Tibial artery (tissue), 4 donors: ENCODE measurements around the gene NGFR.

ENCODE experiments used
- DNase-seq, 2 donors: peaks; one replicate each; pipeline ENCODE4 v3.0.0-alpha.2; 2019
- H3K27ac ChIP-seq, 2 donors: fragments of 200-600 bp; sonication (generic) in 1 of 2; 1 replicate in 1 of 2; 2 replicates in 1 of 2; pipeline ENCODE4 v1.5.1; 2018 to 2019; ENCODE audit warnings: mild to moderate bottlenecking in 1 of 2
- H3K27me3 ChIP-seq, 2 donors: fragments of 200-600 bp; sonication (generic) in 1 of 2; one replicate each; pipeline versions ENCODE4 v1.5.1 to v1.6.0; 2016 to 2019
- H3K36me3 ChIP-seq, 3 donors: fragments of 200-600 bp; sonication (generic) in 2 of 3; one replicate each; pipeline ENCODE4 v1.5.1; 2016 to 2019; ENCODE audit warnings: mild to moderate bottlenecking in 2 of 3
- H3K4me1 ChIP-seq, 4 donors: fragments of 200-600 bp; sonication (generic) in 2 of 4; 1 replicate in 3 of 4; 2 replicates in 1 of 4; pipeline ENCODE4 v1.5.1; 2016 to 2019
- H3K4me3 ChIP-seq, 2 donors: fragments of 200-600 bp; sonication (generic) in 1 of 2; 1 replicate in 1 of 2; 2 replicates in 1 of 2; pipeline ENCODE4 v1.5.1; 2018 to 2019; ENCODE audit warnings: mild to moderate bottlenecking in 2 of 2
- H3K9me3 ChIP-seq, 3 donors: fragments of 200-600 bp; sonication (generic) in 1 of 3; one replicate each; pipeline ENCODE4 v1.5.1; 2016 to 2019
- CTCF ChIP-seq, 2 experiments: fragments of 200-600 bp in 1 of 2; fragments of 450-650 bp in 1 of 2; IDR thresholded peaks; one replicate each; pipeline ENCODE4 v1.5.1; 2017 to 2019; ENCODE audit warnings: antibody characterized with exemption in 2 of 2, mild to moderate bottlenecking in 1 of 2, moderate library complexity in 1 of 2
- intact Hi-C: fragments of 100-400 bp; cut with DNase I; formaldehyde crosslinking; loops from one replicate; pipeline ENCODE4 v1.15.0; 2023; ENCODE audit warnings: low total_unique reads

The NGFR gene

GRCh38 chr17:49452201-49452600, 42.9 kb upstream of the NGFR start:
- Histone ChIP-seq H3K27me3 (peaks cover 0 to 25% of the 10 kb centered on the region in 2 donors), H3K27ac (no peak overlapping the region), H3K4me3 (no peak overlapping the region), H3K4me1 (no peaks in the 10 kb centered on the region), H3K36me3 (no peaks in the 10 kb centered on the region), H3K9me3 (no peaks in the 10 kb centered on the region)
- no peak for TF ChIP-seq CTCF (IDR thresholded peaks at IDR 0.05)
- DNase-seq = no peak
- intact Hi-C loops = no loop called here

GRCh38 chr17:49452661-49453060, 42.4 kb upstream of the NGFR start:
- no peak for DNase-seq
- Histone ChIP-seq H3K27me3 (peaks cover 0 to 30% of the 10 kb centered on the region in 2 donors), H3K4me3 (no peak overlapping the region), H3K9me3 (no peaks in the 10 kb centered on the region), H3K36me3 (no peaks in the 10 kb centered on the region), H3K4me1 (no peaks in the 10 kb centered on the region), H3K27ac (no peak overlapping the region)
- TF ChIP-seq CTCF (IDR thresholded peaks at IDR 0.05) = no peak
- intact Hi-C loops = no loop called here

GRCh38 chr17:49454050-49454449, 41.0 kb upstream of the NGFR start:
- Histone ChIP-seq H3K27me3 (peaks cover 0 to 37% of the 10 kb centered on the region in 2 donors), H3K4me3 (no peak overlapping the region), H3K9me3 (no peaks in the 10 kb centered on the region), H3K27ac (no peak overlapping the region), H3K4me1 (no peaks in the 10 kb centered on the region), H3K36me3 (no peaks in the 10 kb centered on the region)
- TF ChIP-seq CTCF (IDR thresholded peaks at IDR 0.05) = no peak
- DNase-seq = no peak
- intact Hi-C loops = no loop called here

- no peak for TF ChIP-seq CTCF (IDR thresholded peaks at IDR 0.05)
- H3K27me3 ChIP-seq = peaks cover 0 to 48% of the 10 kb centered on the region in 2 donors
- no peak overlapping the region for H3K4me3 ChIP-seq
- no peak overlapping the region for H3K27ac ChIP-seq
- H3K36me3 ChIP-seq = no peaks in the 10 kb centered on the region
- DNase-seq = no peak
- no peaks in the 10 kb centered on the region for H3K4me1 ChIP-seq
- no peaks in the 10 kb centered on the region for H3K9me3 ChIP-seq
- intact Hi-C loops = no loop called here
Observed at GRCh38 chr17:49455272-49455861, 39.7 kb upstream of the NGFR start.

- Histone ChIP-seq H3K4me3 (no peak overlapping the region), H3K36me3 (no peaks in the 10 kb centered on the region), H3K27ac (no peak overlapping the region), H3K27me3 (peaks cover 0 to 54% of the 10 kb centered on the region in 2 donors), H3K4me1 (no peaks in the 10 kb centered on the region), H3K9me3 (no peaks in the 10 kb centered on the region)
- DNase-seq = no peak
- TF ChIP-seq CTCF (IDR thresholded peaks at IDR 0.05) = no peak
- intact Hi-C loops = no loop called here
Observed at GRCh38 chr17:49456183-49456965, 38.7 kb upstream of the NGFR start.
